DND-41 (cell line): Measurements from ENCODE around the gene PCDHB16.
"Not testable (repeated sequence)": the region's sequence is repeated elsewhere in the genome, so short reads cannot be mapped to it uniquely, and the experiment has no call there.

Source experiments
- ATAC-seq: fragments of 200-7000 bp; cut with Tn5 transposase; 3 replicates; pipeline ENCODE4 v1.9.1; 2021; ENCODE audit warnings: low read depth; ENCODE audit not compliant: insufficient read depth
- DNase-seq: peaks from one replicate; pipeline ENCODE4 v3.0.0-alpha.2; 2020
- H2AFZ ChIP-seq: 2 replicates; pipeline ENCODE4 v1.6.0; 2012; ENCODE audit warnings: low read depth, low read length
- H3K27ac ChIP-seq: 2 replicates; pipeline ENCODE4 v1.5.1; 2012; ENCODE audit warnings: low read length, inconsistent platforms
- H3K27me3 ChIP-seq: fragments of 200-600 bp; sonication (generic); 2 replicates; pipeline ENCODE4 v1.6.0; 2012; ENCODE audit warnings: low read length, mild to moderate bottlenecking, inconsistent platforms; ENCODE audit not compliant: insufficient read depth, poor library complexity
- H3K36me3 ChIP-seq: 2 replicates; pipeline ENCODE4 v1.5.1; 2012; ENCODE audit warnings: low read length, inconsistent platforms; ENCODE audit not compliant: insufficient read depth
- H3K4me1 ChIP-seq: 2 replicates; pipeline ENCODE4 v1.5.1; 2012; ENCODE audit warnings: mild to moderate bottlenecking, low read length; ENCODE audit not compliant: insufficient read depth
- H3K4me2 ChIP-seq: 2 replicates; pipeline ENCODE4 v1.6.0; 2012; ENCODE audit warnings: mild to moderate bottlenecking, moderate library complexity, low read length, inconsistent platforms; ENCODE audit not compliant: insufficient read depth
- H3K4me3 ChIP-seq, 2 experiments: fragments of 200-600 bp in 1 of 2; shearing (Covaris generic) in 1 of 2; 2 replicates each; pipeline ENCODE4 v1.5.1; 2012 to 2016; ENCODE audit warnings: inconsistent platforms in 2 of 2, low read length in 2 of 2, mild to moderate bottlenecking in 2 of 2, low read depth in 1 of 2, moderate library complexity in 1 of 2
- H3K79me2 ChIP-seq: 2 replicates; pipeline ENCODE4 v1.6.0; 2012; ENCODE audit warnings: low read length, inconsistent platforms; ENCODE audit not compliant: insufficient read depth
- H3K9ac ChIP-seq: 2 replicates; pipeline ENCODE4 v1.6.0; 2012; ENCODE audit warnings: low read depth, mild to moderate bottlenecking, inconsistent platforms, low read length, moderate library complexity
- H3K9me3 ChIP-seq: 2 replicates; pipeline ENCODE4 v1.5.1; 2012; ENCODE audit warnings: low read length, moderate library complexity, mild to moderate bottlenecking, inconsistent platforms; ENCODE audit not compliant: insufficient read depth, severe bottlenecking
- H4K20me1 ChIP-seq: 2 replicates; pipeline ENCODE4 v1.6.0; 2012; ENCODE audit warnings: low read length; ENCODE audit not compliant: insufficient read depth
- CTCF ChIP-seq: IDR thresholded peaks from 2 replicates; pipeline ENCODE4 v1.5.1; 2012; ENCODE audit warnings: borderline replicate concordance, low read length, moderate library complexity, mild to moderate bottlenecking; ENCODE audit not compliant: poor library complexity, severe bottlenecking; ENCODE audit errors: extremely low read depth
- EZH2 ChIP-seq: IDR thresholded peaks from 3 replicates; pipeline ENCODE4 v1.6.1; 2012; ENCODE audit warnings: borderline replicate concordance, low read depth, mild to moderate bottlenecking, moderate library complexity, low read length, inconsistent platforms; ENCODE audit not compliant: severe bottlenecking

The PCDHB16 gene

GRCh38 chr5:141196363-141196762 lies 14.2 kb downstream of the PCDHB16 start:
- ATAC-seq (no peak), DNase-seq (no peak)
- no peaks in the 10 kb centered on the region for H3K79me2 ChIP-seq
- no peaks in the 10 kb centered on the region for H4K20me1 ChIP-seq
- H3K36me3 ChIP-seq: no peaks in the 10 kb centered on the region
- no peak overlapping the region for H2AFZ ChIP-seq
- TF ChIP-seq CTCF (no peak), EZH2 (no peak)
- H3K4me2 ChIP-seq: no peak overlapping the region
- no peaks in the 10 kb centered on the region for H3K27me3 ChIP-seq
- H3K9ac ChIP-seq: no peak overlapping the region
- H3K4me1 ChIP-seq: no peaks in the 10 kb centered on the region
- H3K4me3 ChIP-seq: no peak overlapping the region
- peaks cover 14% of the 10 kb centered on the region for H3K9me3 ChIP-seq
- no peak overlapping the region for H3K27ac ChIP-seq

- Histone ChIP-seq H3K4me3 (no peak within 1 kb of the TSS), H4K20me1 (no peaks in the 10 kb centered on the region), H2AFZ (no peak within 1 kb of the TSS), H3K4me1 (no peaks in the 10 kb centered on the region), H3K36me3 (no peaks in the 10 kb centered on the region), H3K9ac (no peak within 1 kb of the TSS), H3K79me2 (no peaks in the 10 kb centered on the region), H3K27ac (no peak within 1 kb of the TSS), H3K9me3 (peaks cover 14% of the 10 kb centered on the region), H3K27me3 (no peaks in the 10 kb centered on the region), H3K4me2 (no peak within 1 kb of the TSS)
- no peak for TF ChIP-seq EZH2
- TF ChIP-seq CTCF: peak; percentile 48
- ATAC-seq (no peak), DNase-seq (no peak)
Measured at GRCh38 chr5:141199359-141200235, 17.4 kb downstream of the PCDHB16 start, which contains the start of gene PCDHB11. Gene PCDHB11 (plus strand): TSS chr5:141199627. CDS start chr5:141199775, 148 bp downstream.

GRCh38 chr5:141201126-141201525 lies 18.9 kb downstream of the PCDHB16 start:
- H3K79me2 ChIP-seq, H3K4me3 ChIP-seq, H3K4me1 ChIP-seq, H4K20me1 ChIP-seq, DNase-seq, H2AFZ ChIP-seq, H3K27me3 ChIP-seq, H3K9ac ChIP-seq, ATAC-seq, H3K36me3 ChIP-seq, H3K4me2 ChIP-seq, H3K27ac ChIP-seq: not testable (repeated sequence)
- peaks cover 11% of the 10 kb centered on the region for H3K9me3 ChIP-seq

- H3K4me1 ChIP-seq: not testable (repeated sequence)
Measured at GRCh38 chr5:141201646-141202045, 19.5 kb downstream of the PCDHB16 start.

More at GRCh38 chr5:141201646-141202045, 19.5 kb downstream of the PCDHB16 start:
- not testable (repeated sequence) for DNase-seq, H3K4me2 ChIP-seq, H3K36me3 ChIP-seq, H3K27me3 ChIP-seq, H4K20me1 ChIP-seq, H3K79me2 ChIP-seq, H3K27ac ChIP-seq, H2AFZ ChIP-seq, ATAC-seq, H3K9ac ChIP-seq, H3K9me3 ChIP-seq, H3K4me3 ChIP-seq
